Smooth muscle cell (in vitro differentiated cells): ENCODE results near the gene CDH23. TPM values are rescaled to one million over a fixed set of nuclear protein-coding genes. Genes with fewer than 3 reads are reported as not detected.

Source experiments
- DNase-seq: peaks from one replicate; lab custom pipeline; 2025; ENCODE audit not compliant: unreplicated experiment; lab: John Stamatoyannopoulos, UW
- H2AFZ ChIP-seq: fragments of 200-600 bp; sonication (generic); 2 replicates; pipeline ENCODE4 v1.6.0; 2016; ENCODE audit warnings: antibody characterized with exemption, low read depth, mild to moderate bottlenecking
- H3F3A ChIP-seq: fragments of 200-600 bp; sonication (generic); 2 replicates; pipeline ENCODE4 v1.6.0; 2017; ENCODE audit warnings: antibody characterized with exemption, low read depth
- H3K27ac ChIP-seq: fragments of 200-600 bp; sonication (generic); 2 replicates; pipeline ENCODE4 v1.5.1; 2016; ENCODE audit warnings: low read depth, mild to moderate bottlenecking
- H3K27me3 ChIP-seq: fragments of 200-600 bp; sonication (generic); 2 replicates; pipeline ENCODE4 v1.6.1; 2016; ENCODE audit warnings: low read depth, mild to moderate bottlenecking
- H3K36me3 ChIP-seq: fragments of 200-600 bp; sonication (generic); 2 replicates; pipeline ENCODE4 v1.5.1; 2016; ENCODE audit warnings: low read depth
- H3K4me1 ChIP-seq: fragments of 200-600 bp; sonication (generic); 2 replicates; pipeline ENCODE4 v1.5.1; 2016; ENCODE audit warnings: low read depth
- H3K4me2 ChIP-seq: fragments of 200-600 bp; sonication (generic); 2 replicates; pipeline ENCODE4 v1.6.0; 2016; ENCODE audit warnings: mild to moderate bottlenecking
- H3K4me3 ChIP-seq: fragments of 200-600 bp; sonication (generic); 2 replicates; pipeline ENCODE4 v1.5.1; 2016; ENCODE audit warnings: mild to moderate bottlenecking
- H3K79me2 ChIP-seq: fragments of 200-600 bp; sonication (generic); 2 replicates; pipeline ENCODE4 v1.6.0; 2016; ENCODE audit warnings: low read depth, mild to moderate bottlenecking
- H3K9ac ChIP-seq: fragments of 200-600 bp; sonication (generic); 2 replicates; pipeline ENCODE4 v1.6.0; 2016; ENCODE audit warnings: low read depth
- H3K9me3 ChIP-seq: fragments of 200-600 bp; sonication (generic); replicated peaks from 2 replicates; pipeline ENCODE4 v1.5.1; 2016; ENCODE audit warnings: low read depth
- H4K20me1 ChIP-seq: fragments of 200-600 bp; sonication (generic); 2 replicates; pipeline ENCODE4 v1.6.0; 2016; ENCODE audit warnings: low read depth
- WGBS: methylation state at CpG from one replicate; pipeline ENCODE4 v1.1.7; 2016; ENCODE audit warnings: low lambda C conversion rate; 5-methylcytosine and 5-hydroxymethylcytosine counted together
- polyA plus RNA-seq: library from polyadenylated mRNA; unstranded; fragments of >200 nt; fragmentation: Nextera tagmentation; extraction: Ambion mirVana; gene quantifications from 2 replicates; pipeline ENCODE4 v1.2.1, GENCODE V29; 2016
- total RNA-seq: library from RNA; depleted of rRNA; stranded (reverse); fragments of >200 nt; gene quantifications from 2 replicates; pipeline ENCODE4 v1.2.3, GENCODE V29; 2014
- TF ChIP-seq, protein P1 (sequence below): fragments of 200-600 bp; sonication (generic); IDR thresholded peaks from 2 replicates; pipeline ENCODE4 v1.5.1; 2017; ENCODE audit warnings: borderline replicate concordance, mild to moderate bottlenecking, antibody characterized with exemption; ENCODE audit not compliant: insufficient read depth, poor library complexity, severe bottlenecking

Gene CDH23
- total and polyA plus RNA-seq, 2 experiments from 2014 or later = 0.99 to 2.5 TPM

DNA sequence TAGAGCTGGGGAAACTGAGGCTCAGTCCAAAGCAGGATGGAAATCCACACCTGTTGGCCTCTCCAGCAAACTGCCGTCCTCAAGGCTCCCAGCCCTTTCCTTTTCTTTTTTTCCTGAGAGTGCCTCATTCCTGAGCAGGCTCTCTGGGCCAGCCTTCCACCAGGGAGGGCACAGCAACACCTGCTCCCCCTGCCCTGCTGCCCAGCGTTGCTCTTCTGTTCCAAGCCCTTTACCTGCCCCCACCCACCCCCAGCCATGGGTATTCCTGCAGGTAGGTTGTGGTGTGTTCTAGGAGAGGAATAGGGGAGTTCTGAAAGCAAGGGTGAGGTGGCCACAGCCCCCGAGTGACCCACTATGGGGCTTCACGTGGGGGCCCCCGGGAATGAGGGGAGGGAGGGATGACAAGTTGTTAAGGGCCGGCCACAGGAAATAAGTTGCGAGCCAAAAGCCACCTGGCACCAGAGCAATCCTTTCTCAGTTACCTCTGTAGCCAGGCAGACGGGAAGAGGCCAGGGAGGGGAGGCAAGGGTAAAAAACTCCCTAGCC lies 357.3 kb downstream of the CDH23 start:
- WGBS = 83% methylated on average over 8 of the region's 8 CpGs
- Histone ChIP-seq H3K4me3 (no peak overlapping the region), H3K4me1 (no peaks in the 10 kb centered on the region), H3K27ac (no peak overlapping the region), H3K27me3 (peaks cover 6% of the 10 kb centered on the region), H2AFZ (no peak overlapping the region), H3K4me2 (no peak overlapping the region), H3K79me2 (no peaks in the 10 kb centered on the region), H3F3A (no peaks in the 10 kb centered on the region), H4K20me1 (no peaks in the 10 kb centered on the region), H3K36me3 (no peaks in the 10 kb centered on the region), H3K9me3 (no peaks in the 10 kb centered on the region), H3K9ac (no peak overlapping the region)
- TF ChIP-seq, protein P1, sequence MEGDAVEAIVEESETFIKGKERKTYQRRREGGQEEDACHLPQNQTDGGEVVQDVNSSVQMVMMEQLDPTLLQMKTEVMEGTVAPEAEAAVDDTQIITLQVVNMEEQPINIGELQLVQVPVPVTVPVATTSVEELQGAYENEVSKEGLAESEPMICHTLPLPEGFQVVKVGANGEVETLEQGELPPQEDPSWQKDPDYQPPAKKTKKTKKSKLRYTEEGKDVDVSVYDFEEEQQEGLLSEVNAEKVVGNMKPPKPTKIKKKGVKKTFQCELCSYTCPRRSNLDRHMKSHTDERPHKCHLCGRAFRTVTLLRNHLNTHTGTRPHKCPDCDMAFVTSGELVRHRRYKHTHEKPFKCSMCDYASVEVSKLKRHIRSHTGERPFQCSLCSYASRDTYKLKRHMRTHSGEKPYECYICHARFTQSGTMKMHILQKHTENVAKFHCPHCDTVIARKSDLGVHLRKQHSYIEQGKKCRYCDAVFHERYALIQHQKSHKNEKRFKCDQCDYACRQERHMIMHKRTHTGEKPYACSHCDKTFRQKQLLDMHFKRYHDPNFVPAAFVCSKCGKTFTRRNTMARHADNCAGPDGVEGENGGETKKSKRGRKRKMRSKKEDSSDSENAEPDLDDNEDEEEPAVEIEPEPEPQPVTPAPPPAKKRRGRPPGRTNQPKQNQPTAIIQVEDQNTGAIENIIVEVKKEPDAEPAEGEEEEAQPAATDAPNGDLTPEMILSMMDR = no peak
- no peak for DNase-seq

DNA sequence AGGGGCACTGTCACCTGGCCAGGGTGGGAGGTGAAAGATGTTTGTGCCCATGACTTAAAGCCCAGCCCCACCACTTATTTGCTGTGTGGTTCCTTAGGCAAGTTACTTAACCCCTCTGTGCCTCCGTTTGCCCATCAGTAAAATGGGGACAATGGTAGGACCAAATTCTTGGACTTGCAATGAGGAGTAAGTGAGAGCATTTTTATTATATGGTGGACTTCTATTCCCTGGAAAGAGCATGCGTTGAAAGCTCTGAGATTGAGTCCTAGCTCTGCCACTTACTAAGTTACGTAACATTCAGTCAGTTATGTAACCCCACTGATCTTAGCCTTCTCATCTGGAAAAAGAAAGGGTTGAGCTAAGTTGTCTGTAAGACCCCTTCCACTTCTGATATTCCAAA lies 357.8 kb downstream of the CDH23 start:
- Histone ChIP-seq H3K27me3 (peaks cover 6% of the 10 kb centered on the region), H3K9me3 (no peaks in the 10 kb centered on the region), H3K4me1 (no peaks in the 10 kb centered on the region), H3F3A (no peaks in the 10 kb centered on the region), H3K79me2 (no peaks in the 10 kb centered on the region), H4K20me1 (no peaks in the 10 kb centered on the region), H3K27ac (no peak overlapping the region), H2AFZ (no peak overlapping the region), H3K36me3 (no peaks in the 10 kb centered on the region), H3K4me2 (no peak overlapping the region), H3K4me3 (no peak overlapping the region), H3K9ac (no peak overlapping the region)
- 95% methylated on average over 3 of the region's 3 CpGs for WGBS
- DNase-seq = no peak
- TF ChIP-seq, protein P1 = no peak

DNA sequence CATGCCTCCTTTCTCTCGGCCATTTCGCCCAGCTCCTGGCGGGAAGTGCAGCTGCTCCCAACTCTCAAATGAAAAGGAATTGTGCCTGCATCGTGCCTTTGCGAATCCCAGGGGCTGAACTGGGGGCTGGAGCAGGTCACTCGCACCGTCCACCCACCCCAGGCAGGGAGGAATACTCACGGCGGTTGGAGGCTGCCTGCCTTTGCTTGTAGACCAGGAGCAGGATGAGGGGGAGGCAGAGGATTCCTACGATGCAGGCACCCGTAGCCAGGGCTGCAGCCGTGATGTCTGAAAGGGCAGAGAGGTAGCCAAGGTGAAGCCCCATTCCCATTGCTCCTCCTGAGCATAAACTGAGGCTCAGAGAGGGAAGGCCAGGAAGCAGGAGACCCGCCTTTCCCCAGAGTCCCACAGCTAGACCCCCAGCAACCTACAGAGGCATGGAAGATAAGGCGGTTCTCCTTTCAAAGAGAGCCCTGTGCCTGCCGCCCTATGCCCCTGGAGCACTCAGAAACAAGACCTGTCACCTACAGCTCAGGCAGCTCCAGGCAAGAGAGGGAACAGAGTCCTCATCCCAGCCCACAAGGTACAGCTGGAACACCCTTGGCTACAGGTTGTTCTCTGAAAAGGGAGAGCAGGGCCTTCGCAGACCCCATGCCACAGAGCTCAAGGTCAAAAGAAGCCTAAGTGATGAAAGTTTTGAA lies 358.6 kb downstream of the CDH23 start:
- Histone ChIP-seq H3K4me3 (no peak overlapping the region), H2AFZ (no peak overlapping the region), H3K27ac (no peak overlapping the region), H4K20me1 (no peaks in the 10 kb centered on the region), H3K27me3 (peaks cover 6% of the 10 kb centered on the region), H3K4me2 (no peak overlapping the region), H3K36me3 (no peaks in the 10 kb centered on the region), H3K4me1 (no peaks in the 10 kb centered on the region), H3F3A (no peaks in the 10 kb centered on the region), H3K9ac (no peak overlapping the region), H3K79me2 (no peaks in the 10 kb centered on the region), H3K9me3 (no peaks in the 10 kb centered on the region)
- TF ChIP-seq, protein P1 = no peak
- WGBS = 88% methylated on average over 16 of the region's 16 CpGs
- DNase-seq = no peak
